ENCODE results near the gene PDX1.

GRCh38 chr13:27918918-27919658 lies 712 bp upstream of the PDX1 start:
- TF ChIP-seq ZC3H10 (CRISPR knock-in tag; IDR thresholded peaks at IDR 0.05) (no peak), CSDC2 (CRISPR knock-in tag; IDR thresholded peaks at IDR 0.05) (no peak), ZFP30 (CRISPR knock-in tag; IDR thresholded peaks at IDR 0.05) (no peak), PATZ1 (CRISPR knock-in tag; IDR thresholded peaks at IDR 0.05; ENCODE audit: borderline replicate concordance) (no peak), CREB5 (CRISPR knock-in tag; IDR thresholded peaks at IDR 0.05; ENCODE audit: low read depth) (no peak), ARNTL (CRISPR knock-in tag; IDR thresholded peaks at IDR 0.05; ENCODE audit: borderline replicate concordance, low read depth) (no peak)

Measured in SK-N-SH treated with all-trans-retinoic acid at 6 μM for 48 hours (cell line).